ENCODE measurements around the gene YARS1.
A peak's percentile ranks its signal among the peaks of the same experiment; 100 is the strongest.

YARS1 gene

DNA sequence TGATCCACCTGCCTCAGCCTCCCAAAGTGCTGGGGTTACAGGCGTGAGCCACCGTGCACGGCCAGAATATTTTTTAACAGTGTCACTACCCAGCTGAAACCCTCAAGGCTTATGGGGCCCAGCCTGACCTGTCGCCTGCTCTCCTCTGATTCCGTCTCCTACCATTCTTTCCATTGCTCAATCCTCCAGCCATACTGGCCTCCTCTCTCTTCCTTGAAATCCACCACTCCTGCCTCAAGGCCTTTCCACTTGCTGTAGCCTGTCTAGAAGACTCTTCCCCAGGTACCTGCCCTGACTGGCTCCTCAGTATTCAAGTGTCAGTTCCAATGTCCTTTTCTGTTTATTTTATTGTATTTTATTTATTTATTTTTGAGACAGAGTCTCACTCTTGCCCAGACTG lies 53.9 kb downstream of the YARS1 start:
- no peak for DNase-seq (ENCODE audit: low read depth)

DNA sequence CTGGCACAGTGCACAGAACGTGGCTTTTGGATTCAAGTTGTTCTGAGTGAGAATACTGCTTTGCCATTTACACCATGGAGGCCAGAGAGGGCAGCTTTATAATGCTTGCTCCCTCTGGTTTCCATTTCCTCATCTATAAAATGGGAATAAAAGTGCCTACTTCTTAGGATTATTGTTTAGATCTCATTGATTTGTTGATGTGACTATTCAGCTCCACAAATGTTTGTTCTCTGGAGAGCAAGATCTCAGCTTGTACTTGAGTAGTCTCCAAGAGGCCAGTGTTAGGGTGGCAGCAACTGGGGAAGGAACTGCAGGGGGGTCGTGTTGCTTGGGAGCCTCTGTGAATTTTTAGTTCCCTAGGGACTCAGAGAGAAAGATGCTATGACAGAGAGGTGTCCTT lies 55.2 kb downstream of the YARS1 start:
- no peak for DNase-seq (ENCODE audit: low read depth)

DNA sequence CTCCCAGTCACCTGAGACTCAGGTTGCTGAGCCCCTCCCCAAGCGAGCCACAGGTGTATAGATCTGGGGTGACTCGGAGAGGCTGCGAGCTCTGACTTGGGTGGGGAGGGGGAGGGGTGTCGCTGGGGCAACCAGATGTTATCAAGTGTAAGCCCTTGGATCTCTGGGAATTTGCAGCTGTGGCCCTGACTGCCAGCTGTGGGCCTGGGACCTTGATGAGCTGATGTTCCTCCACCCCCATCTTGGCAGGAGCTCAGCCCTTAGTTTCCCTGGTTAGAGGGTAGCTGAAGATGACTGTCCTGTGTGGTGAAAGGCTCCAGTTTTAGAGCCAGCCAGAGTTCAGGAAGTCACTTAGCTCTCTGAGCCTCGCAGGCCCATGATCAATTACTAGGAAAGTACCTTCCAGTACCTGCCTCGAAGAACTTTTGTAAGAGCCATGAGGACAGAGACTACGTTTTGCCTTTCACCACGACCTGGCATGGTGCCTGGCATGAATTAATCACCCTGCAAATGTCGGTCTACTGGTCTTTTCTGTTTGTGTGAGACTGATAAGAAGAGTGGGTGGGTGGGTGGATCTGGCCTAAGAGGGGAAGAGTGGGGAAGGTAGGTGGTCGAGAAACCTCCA lies 55.8 kb downstream of the YARS1 start:
- peak; percentile 15 for DNase-seq (ENCODE audit: low read depth)

DNA sequence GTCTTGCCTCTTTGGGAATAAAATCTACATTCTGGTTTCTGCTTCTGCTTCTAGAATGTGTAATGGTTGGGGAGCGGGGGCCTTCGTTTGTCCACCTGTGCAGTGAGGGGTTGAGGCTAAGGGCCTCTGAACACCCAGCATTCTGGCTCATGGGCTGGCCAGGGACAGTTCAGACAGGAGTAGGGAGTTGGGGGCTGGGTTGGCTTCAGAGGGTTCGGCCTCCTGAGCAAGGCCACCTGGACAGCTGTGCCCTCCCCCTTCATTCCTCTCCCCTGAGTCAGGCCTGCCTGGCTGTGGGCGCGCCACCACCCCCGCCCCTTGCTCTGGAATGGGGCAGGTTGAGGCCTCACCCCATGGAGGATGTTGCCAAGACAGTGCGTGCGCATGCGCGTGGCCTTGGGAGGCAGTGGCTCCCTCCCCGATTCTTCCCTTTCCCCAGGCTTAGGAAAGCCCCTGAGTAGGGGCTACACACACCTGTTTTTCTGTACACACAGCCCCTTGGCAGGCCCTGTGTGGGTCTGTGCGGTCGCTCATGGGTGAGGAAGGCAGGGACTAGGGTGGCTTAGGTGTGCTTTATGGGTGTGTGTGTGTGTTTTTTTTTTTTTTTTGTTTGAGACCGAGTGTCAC lies 57.0 kb downstream of the YARS1 start:
- no peak for DNase-seq (ENCODE audit: low read depth)

DNA sequence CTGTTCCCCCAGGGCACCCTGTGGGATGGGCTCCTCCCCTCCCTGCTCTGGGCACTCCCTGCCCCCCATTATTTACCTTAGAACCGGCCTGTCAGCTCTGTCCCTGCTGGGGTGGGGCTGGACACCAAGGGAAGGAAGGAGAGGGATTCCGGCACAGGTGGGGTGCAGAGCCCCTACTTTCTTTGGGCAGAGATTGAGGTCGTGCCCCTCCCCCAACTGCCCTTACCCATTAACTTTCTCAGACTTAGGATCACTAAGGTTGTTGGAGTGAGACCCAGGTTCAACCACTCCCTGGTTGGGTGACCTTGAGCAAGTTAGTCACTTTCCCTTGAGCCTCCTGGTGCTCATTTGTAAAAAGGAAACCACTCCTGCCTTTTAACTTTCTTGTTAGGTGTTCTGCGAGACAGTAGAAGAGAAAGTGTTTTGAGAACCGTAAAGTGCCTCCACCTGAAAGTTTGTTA lies 57.6 kb downstream of the YARS1 start:
- DNase-seq (ENCODE audit: low read depth) = no peak

DNA sequence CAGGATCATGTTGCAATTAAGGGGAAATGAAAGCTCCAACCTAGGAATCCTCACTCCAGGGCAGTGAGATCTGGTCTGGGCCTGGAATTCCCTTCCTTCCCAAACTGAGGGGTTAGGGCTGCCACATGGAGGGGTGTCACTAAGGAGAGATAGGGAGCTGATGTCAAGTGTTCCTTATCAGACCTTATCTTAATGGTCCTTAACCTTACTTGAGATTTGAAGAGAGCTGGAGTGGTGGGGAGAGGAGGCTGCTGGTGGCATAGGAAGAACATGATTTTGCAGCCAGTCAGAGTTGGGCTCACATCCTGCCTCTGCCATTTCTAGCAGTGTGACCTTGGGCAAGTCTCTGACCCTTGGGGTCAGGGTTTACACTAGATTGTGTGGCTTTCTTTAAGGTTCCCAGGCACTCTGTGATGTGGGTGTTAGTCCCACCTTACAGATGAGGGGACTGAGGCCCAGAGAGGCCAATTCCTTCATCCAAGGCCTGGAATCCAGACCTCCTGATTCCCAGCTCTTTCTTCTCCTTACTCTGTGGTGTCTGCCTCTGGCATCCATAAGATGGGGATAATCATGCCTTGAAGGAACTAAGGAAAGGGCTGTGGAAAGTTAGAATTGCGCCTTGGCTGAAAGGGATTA lies 58.2 kb downstream of the YARS1 start:
- DNase-seq (ENCODE audit: low read depth) = no peak

DNA sequence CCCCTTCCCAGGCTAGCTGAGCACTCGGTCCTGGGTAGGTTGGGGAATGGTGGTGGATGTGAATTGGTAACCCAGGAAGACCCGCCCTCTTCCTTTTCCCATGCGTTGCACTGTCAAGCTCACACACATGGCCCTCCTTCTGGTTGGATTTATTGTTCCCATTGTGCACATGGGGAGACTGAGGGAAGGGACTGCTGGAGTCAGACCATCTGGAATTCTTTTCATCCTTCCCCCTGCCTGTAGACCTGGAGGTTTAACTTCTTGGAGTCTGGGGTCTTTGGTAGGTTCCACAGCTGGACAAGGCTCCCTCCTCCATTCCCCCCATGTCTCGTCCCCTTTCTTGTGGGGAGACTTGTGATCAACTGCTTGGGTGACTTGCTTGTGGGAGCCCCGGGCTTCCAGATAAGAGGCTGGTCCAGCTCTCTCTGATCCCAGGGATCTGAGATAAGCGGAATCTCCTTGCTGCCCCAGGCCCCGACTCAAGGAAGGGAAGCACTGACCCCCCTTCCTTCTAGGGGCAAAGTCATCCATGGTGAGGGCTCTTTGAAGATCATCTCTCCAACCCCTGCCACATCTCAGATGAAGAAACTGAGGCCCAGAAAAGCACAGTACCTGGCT lies 58.9 kb downstream of the YARS1 start:
- DNase-seq (ENCODE audit: low read depth) = no peak

DNA sequence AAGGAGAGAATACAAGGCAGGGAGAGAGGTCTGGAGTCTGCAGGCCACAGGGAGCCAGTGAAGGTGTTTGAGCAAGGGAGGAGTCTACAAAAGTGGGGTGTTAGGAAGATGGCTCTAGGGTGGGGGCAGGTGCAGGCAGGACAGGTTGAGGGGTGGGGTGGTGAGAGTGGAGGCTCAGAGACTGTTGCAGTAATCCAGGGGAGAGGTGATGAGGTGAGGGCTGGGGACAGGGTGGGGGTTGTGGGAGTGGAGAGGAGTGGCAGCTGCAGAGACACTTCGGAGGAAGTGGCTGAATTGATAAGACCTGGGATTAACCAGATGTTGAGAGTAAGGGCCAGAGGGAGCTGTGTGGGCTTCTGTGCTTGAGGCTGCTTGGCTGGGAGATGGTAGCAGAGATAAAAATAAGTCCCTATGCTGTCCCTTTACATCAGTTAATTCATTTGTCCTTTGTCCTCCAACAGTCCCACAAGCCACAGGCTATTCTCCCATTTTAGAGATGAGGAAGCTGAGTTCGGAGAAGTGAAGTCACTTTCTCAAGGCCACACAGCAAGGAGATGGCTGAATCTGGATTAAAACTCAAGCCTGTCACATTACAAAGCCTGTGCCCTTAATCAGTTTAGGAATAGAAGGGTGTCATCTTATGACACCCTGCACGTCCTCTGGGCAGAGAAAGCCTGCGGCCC lies 59.8 kb downstream of the YARS1 start:
- no peak for DNase-seq (ENCODE audit: low read depth)

DNA sequence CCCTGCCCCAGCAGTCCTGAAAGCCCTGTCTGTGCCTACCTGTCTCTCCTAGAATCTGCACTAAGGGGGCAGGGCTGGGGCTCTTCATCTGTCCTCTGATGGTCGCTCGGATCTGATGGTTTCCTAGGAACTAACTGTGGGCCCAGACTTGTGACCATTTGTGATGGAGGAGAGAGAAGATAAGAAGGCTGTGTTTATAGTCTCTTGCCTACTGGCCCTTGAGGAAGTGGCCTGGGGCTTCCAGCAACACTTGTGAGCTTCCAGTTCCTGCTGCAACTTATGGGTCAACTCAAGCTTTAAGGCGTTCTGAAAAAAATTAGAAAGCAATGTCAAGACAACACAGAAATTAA lies 61.4 kb downstream of the YARS1 start:
- no peak for DNase-seq (ENCODE audit: low read depth)

DNA sequence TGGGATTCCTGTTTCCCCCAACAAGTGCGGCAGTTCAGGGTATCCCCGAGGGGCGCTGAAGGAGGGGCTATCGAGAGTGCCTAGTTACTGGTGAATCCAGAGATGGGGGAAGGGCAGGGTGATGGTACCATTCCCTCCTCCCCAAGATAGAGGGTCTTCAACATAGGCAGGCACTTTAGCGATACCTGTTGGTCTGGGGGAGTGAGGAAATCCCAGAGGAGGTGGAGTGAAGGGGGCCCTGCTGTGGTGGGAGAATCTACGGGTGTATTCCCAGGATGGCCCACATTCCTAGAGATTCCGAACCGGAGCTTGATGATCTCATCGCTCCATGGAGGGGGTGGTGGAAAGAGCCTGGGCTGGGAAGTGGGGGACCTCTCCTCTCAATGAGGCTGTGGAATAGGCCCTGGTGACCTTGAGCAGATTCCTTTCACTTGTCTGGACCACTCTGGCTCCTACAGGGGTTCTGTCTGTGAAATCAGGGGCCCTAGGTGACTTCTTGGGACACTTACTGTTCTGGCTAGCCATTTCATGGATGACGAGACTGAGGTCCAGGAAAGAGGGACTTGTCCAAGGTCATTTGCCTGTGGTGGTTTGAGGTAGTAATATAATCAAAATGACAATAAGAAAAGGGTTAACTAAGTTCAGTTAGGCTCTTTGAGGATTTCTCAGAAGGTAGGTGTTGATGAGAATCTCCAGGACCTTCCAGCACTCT lies 61.9 kb downstream of the YARS1 start:
- no peak for DNase-seq (ENCODE audit: low read depth)

DNA sequence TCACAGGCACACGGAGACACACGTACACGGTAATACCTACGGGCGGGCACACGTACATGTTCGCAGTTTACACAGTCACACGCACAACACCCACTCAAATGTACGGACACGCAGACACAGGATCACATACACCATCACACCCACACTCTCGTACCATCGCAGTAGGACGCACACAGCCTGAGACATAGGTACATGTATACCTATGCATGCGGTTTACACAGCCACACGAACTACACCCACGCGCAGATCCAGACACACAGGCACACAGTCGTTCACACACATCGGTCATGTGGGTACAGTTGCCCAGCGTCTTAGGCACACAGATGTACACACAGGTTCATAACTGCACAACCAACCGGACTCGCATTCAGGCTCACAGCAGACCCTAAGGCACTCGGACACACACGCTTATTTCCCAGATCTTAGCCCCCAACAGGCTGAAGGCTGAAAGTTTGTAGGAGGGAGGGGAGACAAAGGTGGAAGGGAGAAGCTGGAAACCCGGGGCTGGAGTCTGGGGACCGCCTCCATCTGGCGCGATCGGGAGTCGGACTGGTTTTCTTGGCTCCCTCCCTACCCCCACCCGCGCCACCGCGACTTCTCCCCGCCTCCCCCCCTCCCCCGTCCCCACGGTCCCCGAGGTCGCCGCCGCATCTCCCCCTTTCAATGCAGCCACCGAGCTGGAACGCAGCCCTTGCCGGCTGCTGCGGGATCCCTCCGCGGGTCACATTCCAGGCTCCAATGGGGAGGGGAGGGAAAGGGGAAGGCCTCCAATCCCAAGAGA lies 62.7 kb downstream of the YARS1 start:
- peak; percentile 26 for DNase-seq (ENCODE audit: low read depth)

DNA sequence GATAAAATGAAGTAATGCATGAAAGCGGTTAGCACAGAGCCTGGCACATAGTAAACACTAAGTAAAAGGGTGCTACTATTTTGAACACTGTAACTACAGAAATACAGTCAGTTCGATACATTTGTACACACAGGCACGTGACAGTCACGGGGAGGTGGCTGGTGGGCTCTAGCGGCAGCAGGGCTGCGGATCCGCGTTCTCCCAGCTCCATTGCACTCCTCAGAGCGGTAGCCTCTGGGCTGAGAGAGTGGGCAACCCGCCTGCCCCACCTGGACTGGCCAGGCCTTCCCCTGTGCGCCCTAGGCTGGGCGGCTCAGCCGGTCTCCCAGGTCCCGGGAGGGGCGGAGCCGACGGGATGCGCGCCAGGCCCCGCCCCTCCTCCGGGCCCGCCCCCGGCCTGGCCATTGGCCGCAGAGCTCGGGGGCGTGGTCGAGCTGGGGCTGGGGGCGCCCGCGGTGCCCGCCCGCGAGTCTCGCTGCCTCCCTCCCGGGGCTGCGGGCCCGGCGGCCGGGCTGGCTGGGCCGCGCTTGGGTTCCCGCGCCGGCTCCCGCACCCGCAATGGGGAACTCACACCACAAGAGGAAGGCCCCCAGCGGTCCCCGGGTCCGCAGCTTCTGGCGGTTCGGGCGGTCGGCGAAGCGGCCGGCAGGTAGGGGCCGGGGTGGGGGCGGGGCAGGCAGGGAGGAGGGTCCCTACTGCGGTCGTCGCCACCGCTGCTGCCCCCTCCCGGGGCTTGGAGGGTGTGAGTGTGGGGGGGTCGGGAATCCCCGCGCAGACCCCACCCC lies 63.4 kb downstream of the YARS1 start:
- peak; percentile 41 for DNase-seq (ENCODE audit: low read depth)

DNA sequence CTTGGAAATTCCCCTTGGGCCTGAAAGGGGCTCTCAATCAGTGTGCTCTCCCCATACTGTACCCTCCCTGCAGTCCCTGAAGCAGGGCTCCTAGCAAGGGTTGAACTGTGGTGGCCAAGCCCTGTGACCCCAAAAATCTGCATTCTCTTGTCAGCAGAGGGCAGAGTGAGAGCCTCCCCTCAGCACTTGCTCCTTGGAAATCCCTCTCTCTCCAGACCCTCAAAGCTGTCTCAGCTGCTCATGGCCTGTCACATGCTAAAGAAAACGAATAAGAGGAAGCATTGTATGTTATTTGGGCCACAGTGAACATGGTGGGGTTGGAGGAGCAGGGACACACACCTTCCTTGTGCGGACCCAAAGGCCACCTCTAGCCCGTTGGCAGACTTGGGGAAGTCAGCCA lies 67.4 kb downstream of the YARS1 start:
- DNase-seq (ENCODE audit: low read depth) = no peak

DNA sequence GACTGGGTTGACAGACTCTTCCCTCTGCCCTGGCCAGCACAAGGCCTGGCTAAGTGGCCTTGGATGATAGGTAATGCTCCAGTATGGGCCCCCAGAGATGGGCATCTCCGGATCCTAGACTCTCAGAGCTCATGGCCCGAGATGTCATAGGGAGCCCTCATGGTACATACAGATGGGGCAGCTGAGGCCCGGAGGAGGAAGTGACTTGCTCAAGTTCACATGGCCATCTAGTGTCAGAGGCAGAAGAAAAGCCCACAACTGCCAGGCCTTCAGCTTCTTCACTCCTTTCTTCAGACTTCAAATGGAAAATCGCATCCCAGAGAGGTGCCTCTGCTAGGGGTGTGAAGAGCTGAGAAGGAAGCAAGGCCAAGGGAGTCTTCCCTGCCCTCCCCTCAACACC lies 67.8 kb downstream of the YARS1 start:
- no peak for DNase-seq (ENCODE audit: low read depth)

DNA sequence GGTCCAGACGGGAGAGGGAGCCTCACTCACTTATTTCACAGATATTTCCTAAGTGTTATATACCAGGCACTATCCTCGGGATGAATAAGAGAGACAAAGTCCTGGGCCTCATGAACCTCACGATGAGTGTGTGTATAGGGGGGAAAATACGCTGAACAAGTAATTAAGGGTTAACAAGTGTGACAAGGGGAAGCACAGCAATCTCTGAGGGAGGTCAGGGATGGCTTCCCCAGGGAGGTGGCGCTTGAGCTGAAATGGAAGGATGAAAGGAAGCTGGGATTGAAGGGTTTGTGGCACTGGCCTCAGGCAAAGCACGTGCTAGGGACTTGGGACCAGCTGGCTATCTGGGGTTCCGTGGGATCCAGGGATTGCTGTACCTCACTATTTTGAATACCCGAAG lies 68.2 kb downstream of the YARS1 start:
- no peak for DNase-seq (ENCODE audit: low read depth)

DNA sequence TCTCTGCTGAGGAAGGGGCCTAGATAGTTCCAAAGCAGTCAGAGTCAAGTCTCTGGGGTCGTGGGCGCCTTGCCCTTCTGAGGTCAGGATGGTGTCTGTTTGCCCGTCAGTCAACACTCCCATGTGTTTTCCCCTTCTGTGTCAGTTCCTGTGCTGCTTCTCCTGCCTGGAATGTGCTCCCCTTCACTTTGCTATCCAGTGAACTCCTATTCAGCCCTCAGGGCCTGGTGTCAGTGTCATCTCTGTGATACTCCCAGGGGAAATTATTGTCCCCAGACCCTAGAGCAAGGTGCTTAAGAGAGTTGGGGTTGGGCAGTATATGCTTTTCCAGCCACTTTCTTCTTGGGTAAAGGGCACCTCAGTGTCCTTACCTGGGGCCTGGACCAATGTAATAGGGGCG lies 68.8 kb downstream of the YARS1 start:
- DNase-seq (ENCODE audit: low read depth) = no peak

DNA sequence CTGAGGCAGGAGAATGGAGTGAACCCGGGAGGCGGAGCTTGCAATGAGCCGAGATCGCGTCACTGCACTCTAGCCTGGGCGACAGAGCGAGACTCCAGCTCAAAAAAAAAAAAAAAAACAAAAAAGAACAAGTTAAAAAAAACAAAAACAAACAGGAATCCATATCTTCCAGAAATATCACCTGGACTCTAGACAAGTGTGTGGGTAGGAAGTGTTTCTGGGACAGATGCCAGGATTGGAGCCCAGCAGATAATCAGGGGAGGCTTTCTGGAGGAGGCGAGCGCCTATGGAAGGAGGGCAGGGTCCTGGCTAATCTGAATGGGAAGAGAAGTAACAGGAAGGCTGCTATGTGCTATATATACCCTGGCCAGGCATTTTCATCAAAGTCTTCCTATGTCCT lies 71.0 kb downstream of the YARS1 start:
- DNase-seq (ENCODE audit: low read depth) = no peak

DNA sequence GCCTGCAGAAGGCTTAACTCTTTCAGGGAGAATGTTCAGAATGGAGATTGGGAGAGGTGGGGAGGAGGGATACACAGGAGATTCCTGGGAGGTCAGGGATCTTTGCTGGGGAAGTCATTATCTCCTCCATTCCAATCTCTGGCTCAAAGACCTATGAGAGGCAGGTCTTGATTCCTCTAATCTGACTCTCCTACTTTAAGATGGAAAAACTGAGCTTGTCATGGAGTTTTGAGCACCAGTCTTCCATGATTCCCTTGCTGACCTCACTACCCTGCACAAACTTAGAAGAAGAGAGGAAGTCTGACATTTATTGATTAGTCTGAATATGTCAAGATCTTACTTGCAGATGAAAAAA lies 73.1 kb downstream of the YARS1 start:
- no peak for DNase-seq (ENCODE audit: low read depth)

DNA sequence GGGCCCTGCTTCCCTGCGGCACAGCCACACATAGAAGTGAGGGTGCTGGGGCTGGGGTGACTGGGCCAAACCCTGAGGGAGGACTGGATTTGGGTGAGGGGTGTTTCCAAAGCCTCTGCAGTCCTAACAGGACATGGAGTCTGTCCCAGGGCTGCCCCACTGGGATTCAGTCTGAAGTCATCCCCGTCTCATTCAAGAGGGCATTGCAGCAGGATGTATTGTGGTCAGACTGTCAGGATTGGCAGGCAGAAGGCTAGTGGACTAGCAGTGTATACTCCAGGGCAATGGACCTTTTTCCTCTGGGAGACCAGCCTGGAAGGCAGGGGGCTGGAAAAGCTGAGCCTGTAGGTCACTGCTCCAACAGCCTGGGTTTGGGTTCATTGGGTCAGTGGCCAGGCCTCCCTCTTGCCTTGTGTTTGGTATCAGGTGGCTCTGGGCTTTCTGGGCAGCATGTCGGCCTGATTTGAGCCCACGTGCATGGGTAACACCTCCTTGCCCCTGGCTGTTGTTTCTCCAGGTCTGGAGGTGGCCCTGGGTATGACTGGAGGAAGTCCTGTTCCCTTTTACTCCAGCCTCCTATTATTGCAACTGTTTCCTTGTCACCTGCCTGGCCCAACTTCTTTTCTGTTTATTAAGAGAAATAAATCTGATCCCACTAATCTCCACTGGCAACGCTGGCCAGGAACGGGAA lies 73.6 kb downstream of the YARS1 start:
- DNase-seq (ENCODE audit: low read depth) = no peak

DNA sequence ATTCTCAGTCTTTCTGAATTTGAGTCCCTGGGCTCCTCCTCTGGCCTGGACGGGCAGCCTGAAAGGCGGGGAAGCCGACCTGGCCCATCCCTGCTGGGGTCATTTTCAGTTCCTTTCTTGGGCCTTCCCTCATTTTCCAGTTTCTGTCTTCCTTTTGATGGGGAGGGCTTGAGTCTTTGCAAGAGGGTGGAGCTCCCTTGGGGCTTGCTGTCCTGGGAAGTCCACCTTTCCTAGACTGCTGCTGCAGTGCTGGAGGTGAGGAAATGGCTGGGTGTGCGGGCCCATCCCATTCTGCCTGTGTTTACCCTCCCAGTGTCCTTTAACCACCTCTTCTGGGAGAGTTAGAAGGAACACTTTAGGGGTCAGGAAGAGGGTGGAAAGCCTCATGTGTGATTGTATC lies 74.2 kb downstream of the YARS1 start:
- no peak for DNase-seq (ENCODE audit: low read depth)
